Parathyroid adenoma (tissue), 2 donors: ENCODE results near the gene RPL3.
A peak's percentile ranks its signal among the peaks of the same experiment; 100 is the strongest.

Experiments
- H2AFZ ChIP-seq: fragments of 300-600 bp; sonication (generic); one replicate; pipeline ENCODE4 v1.7.0; 2017; ENCODE audit warnings: antibody characterized with exemption, mild to moderate bottlenecking
- H3K27ac ChIP-seq: fragments of 300-600 bp; sonication (generic); one replicate; pipeline ENCODE4 v1.7.0; 2017
- H3K27me3 ChIP-seq: fragments of 300-600 bp; sonication (generic); one replicate; pipeline ENCODE4 v1.7.0; 2017; ENCODE audit warnings: low read length; ENCODE audit not compliant: control insufficient read depth, insufficient read depth
- H3K36me3 ChIP-seq: fragments of 300-600 bp; sonication (generic); one replicate; pipeline ENCODE4 v1.7.0; 2017; ENCODE audit warnings: low read length; ENCODE audit not compliant: control insufficient read depth, insufficient read depth
- H3K4me1 ChIP-seq: fragments of 300-600 bp; sonication (generic); one replicate; pipeline ENCODE4 v1.7.0; 2017; ENCODE audit warnings: control low read depth
- H3K4me2 ChIP-seq: fragments of 300-600 bp; sonication (generic); one replicate; pipeline ENCODE4 v1.7.0; 2017; ENCODE audit warnings: low read length
- H3K4me3 ChIP-seq: fragments of 300-600 bp; sonication (generic); one replicate; pipeline ENCODE4 v1.7.0; 2017; ENCODE audit warnings: low read depth, low read length
- H3K79me2 ChIP-seq: fragments of 300-600 bp; sonication (generic); one replicate; pipeline ENCODE4 v1.7.0; 2017; ENCODE audit warnings: control low read depth
- H3K9ac ChIP-seq: fragments of 300-600 bp; sonication (generic); one replicate; pipeline ENCODE4 v1.7.0; 2017; ENCODE audit warnings: mild to moderate bottlenecking
- H3K9me3 ChIP-seq: fragments of 300-600 bp; sonication (generic); one replicate; pipeline ENCODE4 v1.7.0; 2017; ENCODE audit warnings: low read length; ENCODE audit not compliant: control insufficient read depth
- TF ChIP-seq, protein P1 (sequence below): fragments of 300-600 bp; sonication (generic); IDR thresholded peaks from one replicate; pipeline ENCODE4 v1.7.0; 2017; ENCODE audit warnings: antibody characterized with exemption, mild to moderate bottlenecking
- donor health status: primary hyperparathyroidism.

RPL3 gene

DNA sequence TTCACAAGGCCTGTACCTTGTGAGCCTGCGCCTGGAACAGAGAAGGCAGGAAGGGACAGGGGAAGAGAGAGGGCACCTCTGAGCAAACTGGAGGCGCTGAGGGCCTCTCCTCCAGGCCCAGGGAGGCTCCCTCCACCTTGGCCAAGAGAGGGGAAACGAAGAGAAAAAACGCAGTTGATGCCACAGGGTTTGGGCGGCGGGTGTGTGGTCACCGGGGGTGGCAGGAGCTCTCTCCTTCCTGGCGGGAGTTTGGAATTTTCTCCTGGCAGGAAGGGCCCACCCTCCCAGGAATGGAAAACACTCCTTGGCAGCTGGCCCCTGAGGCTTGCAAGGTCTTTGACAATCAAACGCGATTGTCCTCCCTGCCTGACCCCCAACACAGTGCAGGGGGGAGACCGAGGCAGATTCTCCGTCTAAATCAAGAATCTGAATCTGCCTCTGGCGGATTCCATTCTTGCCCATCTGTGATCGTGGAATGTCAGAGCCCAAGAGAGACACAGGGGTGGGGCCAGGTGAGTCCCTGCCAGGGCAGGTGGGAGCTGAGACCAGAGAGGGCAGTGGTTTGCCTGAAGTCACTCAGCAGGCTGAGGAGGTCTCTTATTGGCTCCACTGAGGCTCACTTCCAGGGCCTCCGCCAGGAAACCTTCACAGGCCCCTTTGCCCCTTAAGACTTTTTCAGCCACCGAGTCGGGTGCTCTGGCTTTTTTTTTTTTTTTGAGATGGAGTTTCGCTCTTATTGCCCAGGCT, 21.0 kb downstream of the RPL3 start:
- no peaks in the 10 kb centered on the region for H3K79me2 ChIP-seq
- H3K9ac ChIP-seq, result no peak overlapping the region
- H3K4me3 ChIP-seq, result no peak overlapping the region
- no peak overlapping the region for H3K4me2 ChIP-seq
- peak overlapping the region; percentile 67 for H3K27ac ChIP-seq
- TF ChIP-seq, protein P1, sequence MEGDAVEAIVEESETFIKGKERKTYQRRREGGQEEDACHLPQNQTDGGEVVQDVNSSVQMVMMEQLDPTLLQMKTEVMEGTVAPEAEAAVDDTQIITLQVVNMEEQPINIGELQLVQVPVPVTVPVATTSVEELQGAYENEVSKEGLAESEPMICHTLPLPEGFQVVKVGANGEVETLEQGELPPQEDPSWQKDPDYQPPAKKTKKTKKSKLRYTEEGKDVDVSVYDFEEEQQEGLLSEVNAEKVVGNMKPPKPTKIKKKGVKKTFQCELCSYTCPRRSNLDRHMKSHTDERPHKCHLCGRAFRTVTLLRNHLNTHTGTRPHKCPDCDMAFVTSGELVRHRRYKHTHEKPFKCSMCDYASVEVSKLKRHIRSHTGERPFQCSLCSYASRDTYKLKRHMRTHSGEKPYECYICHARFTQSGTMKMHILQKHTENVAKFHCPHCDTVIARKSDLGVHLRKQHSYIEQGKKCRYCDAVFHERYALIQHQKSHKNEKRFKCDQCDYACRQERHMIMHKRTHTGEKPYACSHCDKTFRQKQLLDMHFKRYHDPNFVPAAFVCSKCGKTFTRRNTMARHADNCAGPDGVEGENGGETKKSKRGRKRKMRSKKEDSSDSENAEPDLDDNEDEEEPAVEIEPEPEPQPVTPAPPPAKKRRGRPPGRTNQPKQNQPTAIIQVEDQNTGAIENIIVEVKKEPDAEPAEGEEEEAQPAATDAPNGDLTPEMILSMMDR, result no peak
- H3K9me3 ChIP-seq, result no peaks in the 10 kb centered on the region
- no peaks in the 10 kb centered on the region for H3K36me3 ChIP-seq
- peak overlapping the region; percentile 38 for H2AFZ ChIP-seq
- peaks cover 19% of the 10 kb centered on the region for H3K4me1 ChIP-seq
- H3K27me3 ChIP-seq, result no peaks in the 10 kb centered on the region

DNA sequence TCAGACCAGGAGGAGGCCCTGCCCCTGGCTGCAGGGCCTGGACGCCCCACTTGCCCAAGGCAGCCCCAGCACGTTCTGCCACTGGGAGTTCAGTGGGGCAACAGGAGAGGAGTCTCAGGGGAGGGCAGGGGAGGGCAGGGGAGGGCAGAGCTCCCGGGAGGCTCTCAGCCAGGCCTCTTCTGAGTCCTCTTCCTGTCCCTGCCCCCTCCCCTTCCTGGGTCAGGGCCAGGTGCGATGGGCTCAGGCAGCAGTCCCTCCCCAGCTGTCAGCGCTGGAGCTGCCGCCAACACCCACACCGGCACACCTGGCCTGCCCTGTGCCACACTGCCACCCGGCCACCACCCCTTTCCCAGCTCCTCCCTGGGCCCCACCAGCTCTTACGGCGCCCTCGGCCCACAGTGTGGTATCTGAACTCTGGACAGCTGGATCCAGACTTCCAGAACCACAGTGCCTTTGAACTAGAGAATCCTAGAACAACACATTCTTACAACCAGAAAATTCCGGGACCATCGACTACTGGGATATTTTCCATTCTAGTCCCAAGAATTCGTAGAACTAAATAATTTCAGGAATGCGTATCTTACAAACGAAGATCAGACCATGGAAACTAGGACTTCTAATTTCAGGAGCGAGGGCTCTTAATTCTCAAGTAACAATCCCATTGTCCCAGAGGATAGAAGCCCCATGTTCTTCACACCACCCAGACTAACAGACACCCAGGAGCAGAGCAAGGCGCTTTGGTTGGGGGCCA, 21.8 kb downstream of the RPL3 start:
- Histone ChIP-seq H3K4me2 (peak overlapping the region; percentile 10), H3K4me3 (no peak overlapping the region), H2AFZ (peak overlapping the region; percentile 51), H3K4me1 (peaks cover 21% of the 10 kb centered on the region), H3K27ac (peak overlapping the region; percentile 67), H3K79me2 (no peaks in the 10 kb centered on the region), H3K9ac (no peak overlapping the region), H3K36me3 (no peaks in the 10 kb centered on the region), H3K27me3 (no peaks in the 10 kb centered on the region), H3K9me3 (no peaks in the 10 kb centered on the region)
- TF ChIP-seq, protein P1, result no peak

DNA sequence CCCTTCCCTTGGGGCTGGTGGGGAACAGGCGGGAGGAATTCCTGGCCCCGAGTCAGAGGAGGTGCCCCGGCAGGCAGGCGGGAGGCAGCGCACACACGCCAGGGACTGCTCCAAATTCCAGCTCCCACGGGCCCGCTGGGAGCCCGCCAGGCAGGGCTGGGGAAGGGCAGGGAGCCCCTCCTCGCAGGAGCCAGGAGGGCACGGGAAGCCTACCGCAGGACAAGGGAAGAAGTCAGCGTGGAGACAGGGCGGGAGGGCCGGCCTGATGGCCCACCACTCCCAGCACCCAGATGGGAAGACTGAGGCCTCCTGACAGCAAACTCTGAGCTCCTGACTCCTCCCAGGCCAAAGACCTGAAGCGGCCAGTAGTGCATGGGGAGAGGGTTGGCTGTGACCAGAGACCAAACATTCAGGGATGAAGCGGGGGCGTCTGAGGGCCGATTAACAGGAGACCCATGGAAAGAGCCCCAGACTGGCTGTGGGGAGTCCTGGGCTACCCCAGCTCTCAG, 22.4 kb downstream of the RPL3 start:
- Histone ChIP-seq H3K79me2 (no peaks in the 10 kb centered on the region), H3K27ac (peak overlapping the region; percentile 67), H3K9me3 (no peaks in the 10 kb centered on the region), H3K27me3 (no peaks in the 10 kb centered on the region), H3K9ac (no peak overlapping the region), H2AFZ (peak overlapping the region; percentile 51), H3K4me1 (peaks cover 27% of the 10 kb centered on the region), H3K36me3 (no peaks in the 10 kb centered on the region), H3K4me2 (peak overlapping the region; percentile 10), H3K4me3 (no peak overlapping the region)
- TF ChIP-seq, protein P1, result no peak

DNA sequence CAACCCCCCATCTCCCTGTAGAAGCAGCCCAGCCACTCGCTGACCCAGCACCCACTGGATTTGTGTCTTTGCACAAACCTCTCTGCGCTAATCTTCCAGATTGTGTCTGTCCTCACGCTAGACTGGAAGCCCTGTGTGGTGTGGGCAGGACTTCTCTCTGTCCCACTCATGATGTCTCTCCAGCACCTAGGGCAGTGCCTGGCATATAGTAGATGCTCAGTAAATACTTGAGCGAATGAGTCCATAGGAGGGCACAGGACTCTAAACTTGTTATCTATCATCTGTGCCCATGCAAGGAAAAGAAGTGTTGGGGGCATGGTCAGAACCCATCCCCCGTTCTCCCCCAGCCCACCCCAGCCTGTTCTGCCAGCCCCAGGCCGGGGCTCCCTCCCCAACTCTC, 22.9 kb downstream of the RPL3 start:
- Histone ChIP-seq H3K79me2 (no peaks in the 10 kb centered on the region), H3K36me3 (no peaks in the 10 kb centered on the region), H2AFZ (no peak overlapping the region), H3K4me3 (no peak overlapping the region), H3K9ac (no peak overlapping the region), H3K27ac (peak overlapping the region; percentile 67), H3K4me1 (peaks cover 27% of the 10 kb centered on the region), H3K4me2 (no peak overlapping the region), H3K27me3 (no peaks in the 10 kb centered on the region), H3K9me3 (no peaks in the 10 kb centered on the region)
- TF ChIP-seq, protein P1, result no peak
